Stimulated activated CD4-positive, alpha-beta T cell treated with anti-CD3 and anti-CD28 coated beads, Interleukin-15, amount 100 ng/mL, for 24 hours (primary cell): ENCODE data around the gene ARHGEF25.
"Not testable (repeated sequence)": the region's sequence is repeated elsewhere in the genome, so short reads cannot be mapped to it uniquely, and the experiment has no call there.

Experiments
- DNase-seq: peaks from one replicate; pipeline ENCODE4 v3.0.0-alpha.2; 2020

ARHGEF25 gene

GRCh38 chr12:57611108-57611826 lies at the start of gene ARHGEF25:
ARHGEF25 (plus strand) TSS chr12:57611435; CDS start chr12:57611895, 460 bp downstream.
- DNase-seq, result peak; percentile 77

GRCh38 chr12:57563358-57563757 lies 47.9 kb upstream of the ARHGEF25 start:
- DNase-seq, result no peak

- no peak for DNase-seq
These were observed 47.0 kb upstream of the ARHGEF25 start for GRCh38 chr12:57564178-57564740.

GRCh38 chr12:57568838-57569237 lies 42.4 kb upstream of the ARHGEF25 start:
- no peak for DNase-seq

GRCh38 chr12:57569858-57570257 lies 41.4 kb upstream of the ARHGEF25 start:
- no peak for DNase-seq

- not testable (repeated sequence) for DNase-seq
These were observed 40.8 kb upstream of the ARHGEF25 start for GRCh38 chr12:57570438-57570837.

- DNase-seq, result no peak
These were observed 39.1 kb upstream of the ARHGEF25 start for GRCh38 chr12:57571926-57572762.

- no peak for DNase-seq
These were observed 36.4 kb upstream of the ARHGEF25 start for GRCh38 chr12:57574795-57575194.

GRCh38 chr12:57575771-57576612 lies 35.2 kb upstream of the ARHGEF25 start:
- DNase-seq, result no peak

GRCh38 chr12:57576613-57577160 lies 34.5 kb upstream of the ARHGEF25 start:
- DNase-seq, result no peak

- DNase-seq, result no peak
These were observed 33.1 kb upstream of the ARHGEF25 start for GRCh38 chr12:57577981-57578758.

- no peak for DNase-seq
These were observed 32.2 kb upstream of the ARHGEF25 start for GRCh38 chr12:57579011-57579410.

GRCh38 chr12:57579677-57580465 lies 31.4 kb upstream of the ARHGEF25 start:
- DNase-seq, result no peak

GRCh38 chr12:57580466-57580795 lies 30.8 kb upstream of the ARHGEF25 start:
- no peak for DNase-seq

- DNase-seq, result no peak
These were observed 29.4 kb upstream of the ARHGEF25 start for GRCh38 chr12:57581802-57582201.

- no peak for DNase-seq
These were observed 28.8 kb upstream of the ARHGEF25 start for GRCh38 chr12:57582440-57582839.

- DNase-seq, result peak; percentile 73
These were observed 28.0 kb upstream of the ARHGEF25 start for GRCh38 chr12:57583008-57583831.

GRCh38 chr12:57584050-57584449 lies 27.2 kb upstream of the ARHGEF25 start:
- DNase-seq, result no peak

- DNase-seq, result no peak
These were observed 26.5 kb upstream of the ARHGEF25 start for GRCh38 chr12:57584690-57585089.

- no peak for DNase-seq
These were observed 26.1 kb upstream of the ARHGEF25 start for GRCh38 chr12:57585156-57585555.
